GM12878 (cell line): ENCODE data around the gene TRDMT1.

Experiments used
- ATF7 ChIP-seq: fragments of 450-650 bp; IDR thresholded peaks from 2 replicates; pipeline ENCODE4 v1.6.1; 2016; ENCODE audit warnings: low read depth, mild to moderate bottlenecking
- CEBPB ChIP-seq, 2 experiments: fragments of 150-350 bp in 1 of 2; IDR thresholded peaks; 2 replicates each; pipeline ENCODE4 v1.6.1; 2012 to 2014; ENCODE audit warnings: low read depth in 2 of 2, low read length in 2 of 2, borderline replicate concordance in 1 of 2, inconsistent platforms in 1 of 2
- CTCF ChIP-seq, 3 experiments: IDR thresholded peaks in 2 of 3; conservative IDR thresholded peaks in 1 of 3; 2 replicates each; pipeline ENCODE4 v1.5.1; 2011; ENCODE audit warnings: low read depth in 3 of 3, low read length in 3 of 3, mild to moderate bottlenecking in 3 of 3, control low read depth in 2 of 3, moderate library complexity in 2 of 3, inconsistent platforms in 1 of 3, mixed read lengths in 1 of 3; ENCODE audit not compliant: control insufficient read depth in 2 of 3, insufficient read depth in 1 of 3; ENCODE audit errors: extremely low read depth in 1 of 3
- EZH2 ChIP-seq: IDR thresholded peaks from 2 replicates; pipeline ENCODE4 v1.6.1; 2012; ENCODE audit warnings: low read depth, mild to moderate bottlenecking, control low read depth, inconsistent platforms, low read length, borderline replicate concordance; ENCODE audit not compliant: control insufficient read depth
- LARP7 ChIP-seq: fragments of 450-650 bp; IDR thresholded peaks from 2 replicates; pipeline ENCODE4 v1.6.1; 2017; ENCODE audit warnings: mild to moderate bottlenecking
- NKRF ChIP-seq: fragments of 450-650 bp; conservative IDR thresholded peaks from 2 replicates; pipeline ENCODE4 v1.6.1; 2017; ENCODE audit warnings: mild to moderate bottlenecking, moderate library complexity
- NR2C2 ChIP-seq: IDR thresholded peaks from 2 replicates; pipeline ENCODE4 v1.6.1; 2011; ENCODE audit warnings: borderline replicate concordance, low read depth; ENCODE audit not compliant: control insufficient read depth, insufficient read length
- POLR2AphosphoS5 ChIP-seq: IDR thresholded peaks from 2 replicates; pipeline ENCODE4 v1.6.1; 2011; ENCODE audit warnings: mild to moderate bottlenecking, low read length, inconsistent platforms
- RFX5 ChIP-seq: IDR thresholded peaks from 2 replicates; pipeline ENCODE4 v1.6.1; 2011; ENCODE audit warnings: low read depth, low read length, improper control_type of control experiment
- SMC3 ChIP-seq: IDR thresholded peaks from 2 replicates; pipeline ENCODE4 v1.6.1; 2011; ENCODE audit warnings: low read length, improper control_type of control experiment, borderline replicate concordance
- TBL1XR1 ChIP-seq: IDR thresholded peaks from 2 replicates; pipeline ENCODE4 v1.6.1; 2012; ENCODE audit warnings: low read depth, low read length, improper control_type of control experiment
- TF ChIP-seq, protein P1 (sequence below): IDR thresholded peaks from 2 replicates; pipeline ENCODE4 v1.6.1; 2012; ENCODE audit warnings: low read depth, low read length, improper control_type of control experiment
- TF ChIP-seq, protein P2 (sequence below): fragments of 450-650 bp; IDR thresholded peaks from 2 replicates; pipeline ENCODE4 v1.6.1; 2017; ENCODE audit warnings: mild to moderate bottlenecking

DNA sequence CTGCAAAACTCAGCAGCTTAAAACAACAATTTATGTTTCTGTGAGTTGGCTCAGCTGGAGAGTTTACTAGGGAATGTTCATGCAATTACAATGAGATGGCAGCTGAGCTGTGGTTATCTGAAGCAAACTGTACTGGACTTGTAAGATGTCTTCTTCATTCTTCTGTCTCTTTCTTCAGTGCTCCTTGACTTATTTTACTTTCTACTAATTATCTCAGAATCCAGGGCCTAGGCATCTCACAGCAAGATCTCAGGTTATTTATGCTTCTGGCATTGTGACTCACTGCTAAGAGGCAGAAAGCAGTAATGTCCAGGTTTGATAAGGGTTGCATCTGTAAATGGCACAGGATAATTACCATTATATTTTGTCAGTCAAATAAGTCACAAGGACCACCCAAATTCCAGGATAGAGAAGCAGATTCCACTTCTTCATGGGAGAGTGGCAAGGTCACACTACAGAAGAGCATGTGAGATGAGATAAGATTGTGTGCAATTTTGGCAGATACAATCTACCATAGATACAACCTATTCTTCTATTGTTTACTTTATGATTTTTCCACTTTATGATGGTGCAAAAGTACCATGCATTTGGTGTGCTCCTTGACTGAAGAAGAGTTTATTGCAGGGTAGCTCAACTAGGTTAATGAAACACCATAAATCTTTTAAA is 43.4 kb upstream of the TRDMT1 start:
- TF ChIP-seq, protein P1, sequence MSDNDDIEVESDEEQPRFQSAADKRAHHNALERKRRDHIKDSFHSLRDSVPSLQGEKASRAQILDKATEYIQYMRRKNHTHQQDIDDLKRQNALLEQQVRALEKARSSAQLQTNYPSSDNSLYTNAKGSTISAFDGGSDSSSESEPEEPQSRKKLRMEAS: no peak
- TF ChIP-seq POLR2AphosphoS5 (no peak), NKRF (no peak), CTCF (IDR thresholded peaks at IDR 0.05 in 2 of 3, conservative IDR thresholded peaks at IDR 0.05 in 1 of 3; ENCODE audit: control insufficient read depth in 2 of 3, extremely low read depth in 1 of 3, insufficient read depth in 1 of 3, low read depth in 3 of 3, low read length in 3 of 3) (no peak), EZH2 (no peak), SMC3 (no peak), CEBPB (IDR thresholded peaks at IDR 0.05; ENCODE audit: borderline replicate concordance in 1 of 2, low read depth in 2 of 2, low read length in 2 of 2) (no peak), TBL1XR1 (no peak), LARP7 (no peak), RFX5 (no peak), NR2C2 (no peak), ATF7 (no peak)
- TF ChIP-seq, protein P2, sequence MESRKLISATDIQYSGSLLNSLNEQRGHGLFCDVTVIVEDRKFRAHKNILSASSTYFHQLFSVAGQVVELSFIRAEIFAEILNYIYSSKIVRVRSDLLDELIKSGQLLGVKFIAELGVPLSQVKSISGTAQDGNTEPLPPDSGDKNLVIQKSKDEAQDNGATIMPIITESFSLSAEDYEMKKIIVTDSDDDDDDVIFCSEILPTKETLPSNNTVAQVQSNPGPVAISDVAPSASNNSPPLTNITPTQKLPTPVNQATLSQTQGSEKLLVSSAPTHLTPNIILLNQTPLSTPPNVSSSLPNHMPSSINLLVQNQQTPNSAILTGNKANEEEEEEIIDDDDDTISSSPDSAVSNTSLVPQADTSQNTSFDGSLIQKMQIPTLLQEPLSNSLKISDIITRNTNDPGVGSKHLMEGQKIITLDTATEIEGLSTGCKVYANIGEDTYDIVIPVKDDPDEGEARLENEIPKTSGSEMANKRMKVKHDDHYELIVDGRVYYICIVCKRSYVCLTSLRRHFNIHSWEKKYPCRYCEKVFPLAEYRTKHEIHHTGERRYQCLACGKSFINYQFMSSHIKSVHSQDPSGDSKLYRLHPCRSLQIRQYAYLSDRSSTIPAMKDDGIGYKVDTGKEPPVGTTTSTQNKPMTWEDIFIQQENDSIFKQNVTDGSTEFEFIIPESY: no peak
